ENCODE results near the gene SLC7A14. TPM values are rescaled to one million over a fixed set of nuclear protein-coding genes. Genes with fewer than 3 reads are reported as not detected.

Gene SLC7A14
- total and polyA plus RNA-seq, 2 donors = 0.05 TPM

DNA sequence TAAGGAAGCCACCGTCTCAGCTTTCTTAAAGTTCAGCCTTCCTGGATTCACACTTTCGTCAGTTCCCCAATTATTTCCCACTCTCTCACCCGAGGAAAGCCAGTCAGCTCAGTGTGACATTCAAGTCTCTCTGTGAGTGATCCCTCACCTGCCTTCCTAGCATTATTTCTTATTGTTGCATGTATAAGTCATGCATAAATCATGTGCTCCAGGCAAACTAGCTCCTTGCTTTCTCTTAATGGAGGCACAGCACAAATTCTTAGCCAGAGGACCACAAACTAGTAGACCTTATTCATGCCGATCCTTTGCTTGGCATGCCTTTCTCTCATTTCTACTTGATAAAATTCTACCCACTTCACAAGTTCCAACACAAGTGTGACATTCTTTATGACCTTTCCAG lies 122.9 kb downstream of the SLC7A14 start:
- Histone ChIP-seq H3K27ac (ENCODE audit: low read depth in 1 of 2, low read length in 1 of 2) (no peak overlapping the region), H3K27me3 (ENCODE audit: control insufficient read depth in 2 of 2, insufficient read depth in 1 of 2, low read length in 1 of 2) (peaks cover 0 to 5% of the 10 kb centered on the region in 2 donors), H3K36me3 (ENCODE audit: control insufficient read depth in 2 of 2, insufficient read depth in 2 of 2, low read length in 1 of 2) (no peaks in the 10 kb centered on the region), H3K9me3 (ENCODE audit: control insufficient read depth in 2 of 2, insufficient read depth in 1 of 2, low read length in 1 of 2) (no peaks in the 10 kb centered on the region), H3K4me1 (ENCODE audit: control insufficient read depth in 2 of 2, insufficient read depth in 2 of 2, low read length in 2 of 2) (no peaks in the 10 kb centered on the region), H3K4me3 (ENCODE audit: low read length in 2 of 2) (no peak overlapping the region)
- WGBS = 78% methylated on average over 4 of the region's 4 CpGs
- DNase-seq (ENCODE audit: low read depth in 6 of 9, low spot score in 9 of 9) = no peak

DNA sequence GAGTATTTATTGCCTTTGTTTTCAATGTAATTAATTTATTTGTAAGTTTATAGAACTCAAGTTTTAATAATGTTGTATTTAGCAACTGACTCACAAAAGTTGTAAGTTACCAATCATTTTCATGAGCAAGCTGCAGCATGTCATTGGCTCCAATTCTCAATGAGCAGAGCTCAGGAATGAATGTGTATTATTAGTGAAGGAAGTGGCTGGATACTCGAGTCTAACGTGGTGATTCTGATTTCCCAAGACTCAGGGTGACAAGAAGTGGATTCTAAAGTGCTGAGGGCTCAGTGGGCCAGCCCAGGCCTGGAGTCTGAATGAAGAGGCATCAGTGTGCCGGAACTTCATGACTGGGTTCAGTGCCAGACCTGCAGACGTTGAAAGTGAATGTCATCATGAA lies 127.6 kb downstream of the SLC7A14 start:
- DNase-seq (ENCODE audit: low read depth in 6 of 9, low spot score in 9 of 9) = no peak
- H3K36me3 ChIP-seq (ENCODE audit: control insufficient read depth in 2 of 2, insufficient read depth in 2 of 2, low read length in 1 of 2) = no peaks in the 10 kb centered on the region
- no peak overlapping the region for H3K4me3 ChIP-seq (ENCODE audit: low read length in 2 of 2)
- H3K27me3 ChIP-seq (ENCODE audit: control insufficient read depth in 2 of 2, insufficient read depth in 1 of 2, low read length in 1 of 2) = peaks cover 0 to 2% of the 10 kb centered on the region in 2 donors
- no peak overlapping the region for H3K27ac ChIP-seq (ENCODE audit: low read depth in 1 of 2, low read length in 1 of 2)
- WGBS = 58% methylated on average over 4 of the region's 4 CpGs
- no peaks in the 10 kb centered on the region for H3K4me1 ChIP-seq (ENCODE audit: control insufficient read depth in 2 of 2, insufficient read depth in 2 of 2, low read length in 2 of 2)
- H3K9me3 ChIP-seq (ENCODE audit: control insufficient read depth in 2 of 2, insufficient read depth in 1 of 2, low read length in 1 of 2) = no peaks in the 10 kb centered on the region

DNA sequence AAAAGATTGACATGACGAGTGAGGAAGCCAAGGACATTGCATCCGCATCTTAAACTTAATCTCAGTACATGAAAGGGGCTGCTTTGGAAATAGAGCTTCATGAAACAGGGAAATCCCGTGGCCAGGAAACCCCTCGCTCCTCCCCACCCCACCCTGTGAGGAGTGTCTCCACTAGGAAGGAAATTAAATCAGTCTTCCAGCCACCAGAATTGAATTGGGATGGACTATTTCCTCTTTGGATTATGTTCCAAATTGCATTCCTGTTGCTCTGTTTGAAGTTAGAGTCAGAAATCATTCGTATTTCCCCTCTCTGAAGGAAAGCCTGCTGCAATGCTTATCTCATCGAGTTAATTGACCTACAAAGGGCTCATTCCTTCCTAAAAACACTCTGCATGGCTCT lies 131.4 kb downstream of the SLC7A14 start:
- DNase-seq (ENCODE audit: low read depth in 6 of 9, low spot score in 9 of 9) = no peak
- H3K4me1 ChIP-seq (ENCODE audit: control insufficient read depth in 2 of 2, insufficient read depth in 2 of 2, low read length in 2 of 2) = no peaks in the 10 kb centered on the region
- no peak overlapping the region for H3K27ac ChIP-seq (ENCODE audit: low read depth in 1 of 2, low read length in 1 of 2)
- WGBS = 69% methylated on average over 6 of the region's 6 CpGs
- H3K9me3 ChIP-seq (ENCODE audit: control insufficient read depth in 2 of 2, insufficient read depth in 1 of 2, low read length in 1 of 2) = peaks cover 0 to 3% of the 10 kb centered on the region in 2 donors
- no peaks in the 10 kb centered on the region for H3K36me3 ChIP-seq (ENCODE audit: control insufficient read depth in 2 of 2, insufficient read depth in 2 of 2, low read length in 1 of 2)
- H3K4me3 ChIP-seq (ENCODE audit: low read length in 2 of 2) = no peak overlapping the region
- H3K27me3 ChIP-seq (ENCODE audit: control insufficient read depth in 2 of 2, insufficient read depth in 1 of 2, low read length in 1 of 2) = peaks cover 0 to 2% of the 10 kb centered on the region in 2 donors

DNA sequence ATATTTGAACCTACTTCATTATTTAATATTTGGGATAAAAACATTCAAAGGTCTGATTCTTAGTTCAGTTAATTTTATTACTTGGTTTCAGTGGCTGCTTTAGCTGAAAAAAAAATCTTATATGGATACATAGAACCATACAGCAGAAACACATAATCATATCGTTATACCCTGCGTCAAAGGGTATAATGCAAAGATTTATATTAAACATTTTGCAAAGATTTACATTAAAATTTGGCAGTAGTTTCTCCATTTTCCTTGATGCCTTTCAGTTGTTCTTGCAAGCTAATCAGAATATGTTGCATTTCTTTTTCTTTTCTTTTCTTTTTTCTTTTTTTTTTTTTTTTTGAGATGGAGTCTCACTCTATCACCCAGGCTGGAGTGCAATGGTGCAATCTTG lies 135.8 kb downstream of the SLC7A14 start:
- 99% methylated on average over 2 of the region's 2 CpGs for WGBS
- no peak for DNase-seq (ENCODE audit: low read depth in 6 of 9, low spot score in 9 of 9)
- H3K9me3 ChIP-seq (ENCODE audit: control insufficient read depth in 2 of 2, insufficient read depth in 1 of 2, low read length in 1 of 2) = peaks cover 0 to 3% of the 10 kb centered on the region in 2 donors
- no peaks in the 10 kb centered on the region for H3K4me1 ChIP-seq (ENCODE audit: control insufficient read depth in 2 of 2, insufficient read depth in 2 of 2, low read length in 2 of 2)
- no peaks in the 10 kb centered on the region for H3K27me3 ChIP-seq (ENCODE audit: control insufficient read depth in 2 of 2, insufficient read depth in 1 of 2, low read length in 1 of 2)
- no peak overlapping the region for H3K4me3 ChIP-seq (ENCODE audit: low read length in 2 of 2)
- H3K36me3 ChIP-seq (ENCODE audit: control insufficient read depth in 2 of 2, insufficient read depth in 2 of 2, low read length in 1 of 2) = no peaks in the 10 kb centered on the region
- H3K27ac ChIP-seq (ENCODE audit: low read depth in 1 of 2, low read length in 1 of 2) = no peak overlapping the region

DNA sequence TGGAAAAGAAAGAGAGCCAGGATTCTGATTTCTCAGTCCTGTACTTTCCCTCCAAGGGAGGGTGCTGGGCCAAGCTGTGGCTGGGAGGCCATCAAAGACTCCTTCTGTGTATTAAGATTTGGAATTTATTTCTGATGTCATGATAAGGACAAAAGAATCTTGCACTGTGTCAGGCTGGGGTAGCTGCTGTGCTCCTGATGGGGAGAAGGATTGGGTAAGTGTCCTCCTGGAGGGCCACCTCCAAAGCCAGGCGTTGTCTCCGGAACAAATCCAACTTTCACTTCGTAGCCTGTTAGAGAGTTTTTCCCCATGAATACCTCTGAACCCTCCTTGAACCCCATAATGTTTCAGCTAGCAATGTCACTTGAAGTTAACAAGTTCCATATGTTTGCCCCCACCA lies 137.3 kb downstream of the SLC7A14 start:
- DNase-seq (ENCODE audit: low read depth in 6 of 9, low spot score in 9 of 9) = no peak
- Histone ChIP-seq H3K9me3 (ENCODE audit: control insufficient read depth in 2 of 2, insufficient read depth in 1 of 2, low read length in 1 of 2) (peaks cover 0 to 3% of the 10 kb centered on the region in 2 donors), H3K4me3 (ENCODE audit: low read length in 2 of 2) (no peak overlapping the region), H3K27ac (ENCODE audit: low read depth in 1 of 2, low read length in 1 of 2) (no peak overlapping the region), H3K36me3 (ENCODE audit: control insufficient read depth in 2 of 2, insufficient read depth in 2 of 2, low read length in 1 of 2) (no peaks in the 10 kb centered on the region), H3K27me3 (ENCODE audit: control insufficient read depth in 2 of 2, insufficient read depth in 1 of 2, low read length in 1 of 2) (no peaks in the 10 kb centered on the region), H3K4me1 (ENCODE audit: control insufficient read depth in 2 of 2, insufficient read depth in 2 of 2, low read length in 2 of 2) (no peaks in the 10 kb centered on the region)
- WGBS = 96% methylated on average over 3 of the region's 3 CpGs

DNA sequence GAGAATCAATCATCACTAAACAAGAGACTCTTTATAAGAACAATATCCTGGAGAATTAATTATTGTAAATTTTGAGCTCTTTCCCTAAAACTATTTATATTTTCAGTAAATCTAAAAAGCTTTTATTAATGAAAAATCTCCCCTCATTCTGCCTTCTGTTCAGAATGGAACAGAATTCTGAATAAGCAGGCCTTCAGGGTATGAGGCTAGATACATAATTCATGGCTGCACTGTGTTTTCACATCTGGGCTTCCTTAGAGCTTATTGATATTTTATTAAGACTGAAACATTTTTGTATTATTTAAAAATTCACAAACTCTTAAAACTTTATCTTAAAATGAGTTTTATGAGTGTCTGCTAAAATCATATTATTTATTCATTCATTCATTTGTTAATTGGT lies 142.4 kb downstream of the SLC7A14 start:
- no peak overlapping the region for H3K4me3 ChIP-seq (ENCODE audit: low read length in 2 of 2)
- no peak for DNase-seq (ENCODE audit: low read depth in 6 of 9, low spot score in 9 of 9)
- no peak overlapping the region for H3K27ac ChIP-seq (ENCODE audit: low read depth in 1 of 2, low read length in 1 of 2)
- H3K36me3 ChIP-seq (ENCODE audit: control insufficient read depth in 2 of 2, insufficient read depth in 2 of 2, low read length in 1 of 2) = no peaks in the 10 kb centered on the region
- peaks cover 2% of the 10 kb centered on the region in 2 donors for H3K27me3 ChIP-seq (ENCODE audit: control insufficient read depth in 2 of 2, insufficient read depth in 1 of 2, low read length in 1 of 2)
- H3K9me3 ChIP-seq (ENCODE audit: control insufficient read depth in 2 of 2, insufficient read depth in 1 of 2, low read length in 1 of 2) = peaks cover 0 to 1% of the 10 kb centered on the region in 2 donors
- no peaks in the 10 kb centered on the region for H3K4me1 ChIP-seq (ENCODE audit: control insufficient read depth in 2 of 2, insufficient read depth in 2 of 2, low read length in 2 of 2)

DNA sequence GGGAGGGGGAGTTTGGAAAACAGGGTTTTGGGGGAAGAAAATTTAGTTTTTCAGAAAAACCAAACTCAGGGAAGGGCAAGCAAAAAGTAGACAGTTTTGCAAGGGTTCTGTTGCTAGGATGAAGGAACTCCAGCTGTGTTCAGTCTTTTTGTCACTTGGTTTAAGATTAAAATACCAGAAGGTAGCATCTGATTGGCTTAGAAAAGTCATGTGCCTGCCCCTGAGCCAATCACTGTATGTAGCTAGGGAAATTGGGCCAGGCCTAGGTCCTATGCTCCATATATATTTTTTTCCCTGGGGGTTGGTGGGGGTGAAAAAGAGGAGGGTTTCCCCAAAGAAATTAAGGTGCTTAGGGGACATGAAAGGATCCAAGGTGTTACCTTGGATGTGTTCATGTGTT lies 142.9 kb downstream of the SLC7A14 start:
- Histone ChIP-seq H3K4me3 (ENCODE audit: low read length in 2 of 2) (no peak overlapping the region), H3K36me3 (ENCODE audit: control insufficient read depth in 2 of 2, insufficient read depth in 2 of 2, low read length in 1 of 2) (no peaks in the 10 kb centered on the region), H3K4me1 (ENCODE audit: control insufficient read depth in 2 of 2, insufficient read depth in 2 of 2, low read length in 2 of 2) (no peaks in the 10 kb centered on the region), H3K27me3 (ENCODE audit: control insufficient read depth in 2 of 2, insufficient read depth in 1 of 2, low read length in 1 of 2) (peaks cover 2% of the 10 kb centered on the region in 2 donors), H3K9me3 (ENCODE audit: control insufficient read depth in 2 of 2, insufficient read depth in 1 of 2, low read length in 1 of 2) (peaks cover 0 to 1% of the 10 kb centered on the region in 2 donors), H3K27ac (ENCODE audit: low read depth in 1 of 2, low read length in 1 of 2) (no peak overlapping the region)
- DNase-seq (ENCODE audit: low read depth in 6 of 9, low spot score in 9 of 9) = no peak

DNA sequence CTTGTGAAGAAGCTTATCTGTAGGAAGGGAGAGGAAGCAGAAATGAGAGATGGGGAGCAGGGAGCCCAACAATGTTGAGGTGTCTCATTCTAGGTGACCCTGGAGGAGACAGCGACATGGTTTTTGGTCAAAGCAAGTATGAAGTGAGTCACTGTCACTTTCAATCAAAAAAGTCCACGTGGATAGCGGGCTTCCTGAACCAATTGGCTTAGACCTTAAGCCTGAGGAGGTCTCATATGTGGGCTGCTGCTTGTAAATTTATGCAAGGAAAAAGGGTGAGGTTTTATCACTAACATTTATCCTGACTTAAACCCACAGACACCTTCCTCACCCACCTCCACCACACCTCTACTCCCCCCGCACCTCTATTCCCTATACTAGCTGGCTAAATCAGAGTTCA lies 144.5 kb downstream of the SLC7A14 start:
- Histone ChIP-seq H3K9me3 (ENCODE audit: control insufficient read depth in 2 of 2, insufficient read depth in 1 of 2, low read length in 1 of 2) (peaks cover 0 to 1% of the 10 kb centered on the region in 2 donors), H3K27ac (ENCODE audit: low read depth in 1 of 2, low read length in 1 of 2) (no peak overlapping the region), H3K4me3 (ENCODE audit: low read length in 2 of 2) (no peak overlapping the region), H3K27me3 (ENCODE audit: control insufficient read depth in 2 of 2, insufficient read depth in 1 of 2, low read length in 1 of 2) (peaks cover 2% of the 10 kb centered on the region in 2 donors), H3K4me1 (ENCODE audit: control insufficient read depth in 2 of 2, insufficient read depth in 2 of 2, low read length in 2 of 2) (no peaks in the 10 kb centered on the region), H3K36me3 (ENCODE audit: control insufficient read depth in 2 of 2, insufficient read depth in 2 of 2, low read length in 1 of 2) (no peaks in the 10 kb centered on the region)
- DNase-seq (ENCODE audit: low read depth in 6 of 9, low spot score in 9 of 9) = no peak
- WGBS = 95% methylated on average over 4 of the region's 4 CpGs

DNA sequence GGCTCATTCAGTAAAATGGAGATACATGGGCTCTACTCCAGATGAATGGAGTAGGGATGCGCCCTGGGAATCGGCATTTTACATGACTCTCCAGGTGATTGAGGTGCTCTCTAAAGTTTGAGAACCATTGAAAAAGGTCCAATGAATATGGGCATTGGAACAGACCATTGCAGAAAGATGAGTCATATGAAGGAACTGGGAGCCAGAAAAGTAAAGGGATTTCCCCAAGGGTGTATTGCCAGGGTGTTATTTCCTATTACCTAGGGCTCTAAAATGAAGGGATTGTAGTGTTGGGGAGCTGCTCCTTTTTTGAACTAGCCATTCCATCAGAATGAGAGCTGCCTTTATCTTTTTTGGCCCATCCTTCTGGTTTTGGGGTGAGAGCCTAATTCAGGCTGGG lies 145.5 kb downstream of the SLC7A14 start:
- Histone ChIP-seq H3K9me3 (ENCODE audit: control insufficient read depth in 2 of 2, insufficient read depth in 1 of 2, low read length in 1 of 2) (peaks cover 0 to 1% of the 10 kb centered on the region in 2 donors), H3K27ac (ENCODE audit: low read depth in 1 of 2, low read length in 1 of 2) (no peak overlapping the region), H3K4me1 (ENCODE audit: control insufficient read depth in 2 of 2, insufficient read depth in 2 of 2, low read length in 2 of 2) (no peaks in the 10 kb centered on the region), H3K4me3 (ENCODE audit: low read length in 2 of 2) (no peak overlapping the region), H3K36me3 (ENCODE audit: control insufficient read depth in 2 of 2, insufficient read depth in 2 of 2, low read length in 1 of 2) (no peaks in the 10 kb centered on the region), H3K27me3 (ENCODE audit: control insufficient read depth in 2 of 2, insufficient read depth in 1 of 2, low read length in 1 of 2) (peaks cover 2% of the 10 kb centered on the region in 2 donors)
- no peak for DNase-seq (ENCODE audit: low read depth in 6 of 9, low spot score in 9 of 9)
- 98% methylated on average over 2 of the region's 2 CpGs for WGBS

DNA sequence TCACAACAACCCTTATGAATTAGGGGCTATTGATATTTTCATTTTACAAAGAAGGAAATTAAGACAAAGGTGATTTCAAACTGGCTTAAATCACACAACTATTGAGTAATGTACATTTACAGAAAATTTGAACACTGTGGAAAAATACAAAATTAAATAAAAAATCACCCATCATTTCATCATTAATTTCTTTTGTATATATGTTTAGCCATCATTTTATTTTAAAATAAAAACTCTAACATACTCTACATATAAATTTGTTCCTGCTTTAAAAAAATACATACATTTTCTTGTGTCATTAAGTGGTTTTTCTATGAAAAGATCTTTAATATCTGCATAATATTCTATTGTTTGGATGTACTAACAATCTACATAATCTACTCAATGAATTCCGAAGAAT lies 147.0 kb downstream of the SLC7A14 start:
- no peaks in the 10 kb centered on the region for H3K4me1 ChIP-seq (ENCODE audit: control insufficient read depth in 2 of 2, insufficient read depth in 2 of 2, low read length in 2 of 2)
- H3K4me3 ChIP-seq (ENCODE audit: low read length in 2 of 2) = no peak overlapping the region
- WGBS = 96% methylated on average over 1 of the region's 1 CpG
- no peak for DNase-seq (ENCODE audit: low read depth in 6 of 9, low spot score in 9 of 9)
- H3K27ac ChIP-seq (ENCODE audit: low read depth in 1 of 2, low read length in 1 of 2) = no peak overlapping the region
- H3K27me3 ChIP-seq (ENCODE audit: control insufficient read depth in 2 of 2, insufficient read depth in 1 of 2, low read length in 1 of 2) = peaks cover 2% of the 10 kb centered on the region in 2 donors
- H3K9me3 ChIP-seq (ENCODE audit: control insufficient read depth in 2 of 2, insufficient read depth in 1 of 2, low read length in 1 of 2) = peaks cover 0 to 1% of the 10 kb centered on the region in 2 donors
- no peaks in the 10 kb centered on the region for H3K36me3 ChIP-seq (ENCODE audit: control insufficient read depth in 2 of 2, insufficient read depth in 2 of 2, low read length in 1 of 2)

Measured in thymus (tissue), 11 donors.